ENCODE measurements around the gene FOXF1.

DNA sequence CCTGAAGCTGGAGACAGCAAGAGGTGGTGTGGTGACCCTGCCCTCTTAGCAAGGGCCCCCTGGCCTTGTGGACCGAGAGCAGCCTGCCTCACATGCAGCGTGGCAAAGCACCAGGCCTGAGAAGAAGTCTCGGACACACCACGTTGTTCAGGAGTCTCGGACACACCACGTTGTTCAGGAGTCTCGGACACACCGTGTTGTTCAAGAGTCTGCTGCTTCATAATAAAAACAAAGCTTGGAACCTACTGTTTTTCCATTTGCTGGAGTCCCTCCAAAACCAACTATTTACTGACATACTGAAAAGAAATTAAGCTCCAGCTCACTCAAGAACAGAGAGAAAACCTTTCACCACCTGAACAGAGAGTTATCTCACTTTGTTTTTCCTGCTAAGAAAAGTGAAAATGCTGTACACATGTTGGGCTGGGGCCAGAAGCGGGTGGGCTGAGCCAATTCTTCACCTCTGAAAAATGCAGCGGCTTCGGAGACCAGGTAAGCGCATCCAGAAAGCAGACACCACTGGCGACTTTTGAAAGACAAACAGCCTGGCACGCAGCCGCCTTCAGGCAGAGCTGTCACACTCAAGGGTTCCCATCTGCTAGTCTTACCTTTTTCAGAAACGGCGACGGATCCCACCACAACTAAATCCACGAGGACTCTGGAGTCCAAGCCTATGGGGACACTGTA is 35.8 kb downstream of the FOXF1 start:
- TF ChIP-seq, protein P1, sequence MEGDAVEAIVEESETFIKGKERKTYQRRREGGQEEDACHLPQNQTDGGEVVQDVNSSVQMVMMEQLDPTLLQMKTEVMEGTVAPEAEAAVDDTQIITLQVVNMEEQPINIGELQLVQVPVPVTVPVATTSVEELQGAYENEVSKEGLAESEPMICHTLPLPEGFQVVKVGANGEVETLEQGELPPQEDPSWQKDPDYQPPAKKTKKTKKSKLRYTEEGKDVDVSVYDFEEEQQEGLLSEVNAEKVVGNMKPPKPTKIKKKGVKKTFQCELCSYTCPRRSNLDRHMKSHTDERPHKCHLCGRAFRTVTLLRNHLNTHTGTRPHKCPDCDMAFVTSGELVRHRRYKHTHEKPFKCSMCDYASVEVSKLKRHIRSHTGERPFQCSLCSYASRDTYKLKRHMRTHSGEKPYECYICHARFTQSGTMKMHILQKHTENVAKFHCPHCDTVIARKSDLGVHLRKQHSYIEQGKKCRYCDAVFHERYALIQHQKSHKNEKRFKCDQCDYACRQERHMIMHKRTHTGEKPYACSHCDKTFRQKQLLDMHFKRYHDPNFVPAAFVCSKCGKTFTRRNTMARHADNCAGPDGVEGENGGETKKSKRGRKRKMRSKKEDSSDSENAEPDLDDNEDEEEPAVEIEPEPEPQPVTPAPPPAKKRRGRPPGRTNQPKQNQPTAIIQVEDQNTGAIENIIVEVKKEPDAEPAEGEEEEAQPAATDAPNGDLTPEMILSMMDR (optimal IDR thresholded peaks at IDR 0.05 in 1 of 3, IDR thresholded peaks at IDR 0.05 in 1 of 3, conservative IDR thresholded peaks at IDR 0.05 in 1 of 3; ENCODE audit: extremely low read depth in 1 of 3, insufficient read depth in 2 of 3, low read length in 3 of 3) = no peak
- no peak for TF ChIP-seq EZH2 (IDR thresholded peaks at IDR 0.05; ENCODE audit: low read length)

Measured in keratinocyte (primary cell).